T-cell (primary cell): ENCODE results near the gene STARD13. TPM values are rescaled to one million over a fixed set of nuclear protein-coding genes. Genes with fewer than 3 reads are reported as not detected.

Experiments used
- ATAC-seq, 4 experiments: fragments of 200-7000 bp in 3 of 4; fragments of 150-1000 bp in 1 of 4; cut with Tn5 transposase; replicated peaks in 1 of 4; 1 replicate in 3 of 4; 2 replicates in 1 of 4; pipeline ENCODE4 v1.10.0; 2021; ENCODE audit warnings: moderate library complexity in 3 of 4, mild to moderate bottlenecking in 2 of 4, moderate number of reproducible peaks in 1 of 4
- CTCF ChIA-PET, 2 donors: fragments of 300-600 bp; sonication (Branson Sonifier 250); formaldehyde crosslinking; loops; one replicate each; lab custom pipeline; 2022; ENCODE audit warnings: antibody characterized with exemption in 2 of 2; lab: Charles Lee
- POLR2A ChIA-PET, 2 donors: fragments of 300-600 bp; sonication (Branson Sonifier 250); formaldehyde crosslinking; loops; one replicate each; lab custom pipeline; 2022; ENCODE audit warnings: antibody characterized with exemption in 2 of 2; lab: Charles Lee
- DNase-seq, 35 experiments: peaks; one replicate each; pipeline versions ENCODE4 v3.0.0 to v3.0.0-alpha.2; 2013 to 2023
- H3K27ac ChIP-seq: one replicate; pipeline ENCODE4 v1.5.1; 2013; ENCODE audit warnings: low read length
- H3K27me3 ChIP-seq, 2 experiments: replicated peaks in 1 of 2; 1 replicate in 1 of 2; 2 replicates in 1 of 2; pipeline versions ENCODE4 v1.6.1 to v1.7.0; 2013; ENCODE audit warnings: low read length in 1 of 2, mixed read lengths in 1 of 2; ENCODE audit not compliant: control insufficient read depth in 2 of 2, insufficient read depth in 2 of 2; ENCODE audit errors: extremely low read depth in 1 of 2
- H3K36me3 ChIP-seq, 2 donors: 1 replicate in 1 of 2; 2 replicates in 1 of 2; pipeline versions ENCODE4 v1.6.1 to v1.7.0; 2013; ENCODE audit warnings: low read length in 1 of 2; ENCODE audit not compliant: control insufficient read depth in 2 of 2, insufficient read depth in 1 of 2; ENCODE audit errors: extremely low read depth in 1 of 2
- H3K4me1 ChIP-seq, 2 experiments: 1 replicate in 1 of 2; 2 replicates in 1 of 2; pipeline versions ENCODE4 v1.6.1 to v1.7.0; 2013; ENCODE audit warnings: low read length in 2 of 2, mixed read lengths in 1 of 2; ENCODE audit not compliant: insufficient read depth in 2 of 2, control insufficient read depth in 1 of 2; ENCODE audit errors: extremely low read depth in 1 of 2
- H3K4me3 ChIP-seq, 2 donors: 1 replicate in 1 of 2; 2 replicates in 1 of 2; pipeline versions ENCODE4 v1.5.1 to v1.7.0; 2013; ENCODE audit warnings: mild to moderate bottlenecking in 2 of 2, low read length in 1 of 2, moderate library complexity in 1 of 2; ENCODE audit not compliant: control insufficient read depth in 1 of 2; ENCODE audit errors: extremely low read depth in 1 of 2
- H3K9me3 ChIP-seq: 2 replicates; pipeline ENCODE4 v1.7.0; 2013
- H3K27ac Mint-ChIP-seq, 2 donors: one replicate each; pipeline ENCODE4 v1.8.0; 2020 to 2021; ENCODE audit warnings: mild to moderate bottlenecking in 2 of 2, mixed read lengths in 2 of 2
- H3K27me3 Mint-ChIP-seq, 2 donors: one replicate each; pipeline ENCODE4 v1.8.0; 2021 to 2022; ENCODE audit warnings: mixed read lengths in 2 of 2
- H3K36me3 Mint-ChIP-seq: one replicate; pipeline ENCODE4 v1.8.0; 2021; ENCODE audit warnings: mixed read lengths
- H3K4me1 Mint-ChIP-seq, 3 donors: one replicate each; pipeline ENCODE4 v1.8.0; 2020 to 2022; ENCODE audit warnings: mixed read lengths in 3 of 3, mild to moderate bottlenecking in 1 of 3
- H3K4me3 Mint-ChIP-seq, 3 donors: one replicate each; pipeline ENCODE4 v1.8.0; 2020 to 2022; ENCODE audit warnings: mild to moderate bottlenecking in 3 of 3, mixed read lengths in 3 of 3, moderate library complexity in 3 of 3
- H3K9me3 Mint-ChIP-seq, 3 donors: one replicate each; pipeline ENCODE4 v1.8.0; 2020 to 2022; ENCODE audit warnings: mixed read lengths in 3 of 3
- whole genome bisulfite sequencing: methylation state at CpG from one replicate; pipeline ENCODE4 v1.1.5; 2013; ENCODE audit warnings: missing lambda C conversion rate; ENCODE audit not compliant: insufficient coverage; 5-methylcytosine and 5-hydroxymethylcytosine counted together
- total RNA-seq, 35 experiments: library from RNA in 6 of 35; stranded (reverse) in 6 of 35; fragments of 120-200 nt in 1 of 35; gene quantifications; one replicate each; pipeline versions ENCODE4 v1.2.1 to v1.2.4 and lab custom pipeline; 2013 to 2026

STARD13 gene
- total RNA-seq, 5 donors from 2014 or later (not counting 1 experiment from before 2014, with no cell fraction given) = 0.39 to 0.53 (median 0.44) TPM; not detected in 2

DNA sequence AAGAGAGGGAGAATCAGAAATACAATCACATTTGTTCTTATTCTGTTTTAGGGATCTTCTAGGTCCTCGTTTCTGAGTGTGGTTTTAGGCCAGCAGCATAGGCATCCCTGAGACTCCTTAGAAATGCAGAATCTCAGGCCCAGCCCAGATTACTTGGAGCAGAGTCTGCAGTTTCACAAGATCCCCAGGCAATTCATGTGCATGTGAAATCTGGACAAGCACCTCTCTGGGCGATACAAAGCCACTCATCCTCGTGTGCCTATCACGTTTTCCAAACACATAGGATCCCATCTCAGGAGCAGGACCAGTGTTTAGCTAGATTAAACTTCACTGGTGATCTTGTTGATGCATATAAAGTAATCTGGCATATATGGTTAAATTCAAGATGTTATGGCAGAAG is 182.1 kb downstream of the STARD13 start:
- Mint-ChIP-seq H3K4me3 (no peak overlapping the region), H3K4me1 (no peaks in the 10 kb centered on the region), H3K27ac (no peak overlapping the region), H3K27me3 (peaks cover 27 to 50% of the 10 kb centered on the region in 2 donors), H3K36me3 (no peaks in the 10 kb centered on the region), H3K9me3 (peaks cover 0 to 1% (median 0%) of the 10 kb centered on the region in 3 donors)
- peaks cover 0 to 8% of the 10 kb centered on the region in 2 experiments for H3K27me3 ChIP-seq
- ATAC-seq (no peak), DNase-seq (no peak)
- no peaks in the 10 kb centered on the region for H3K4me1 ChIP-seq
- H3K4me3 ChIP-seq = no peak overlapping the region
- 82% methylated on average over 1 of the region's 4 CpGs for whole genome bisulfite sequencing
- CTCF ChIA-PET = no interaction called here
- H3K9me3 ChIP-seq = peaks cover 2% of the 10 kb centered on the region
- H3K36me3 ChIP-seq = no peaks in the 10 kb centered on the region
- no peak overlapping the region for H3K27ac ChIP-seq
- POLR2A ChIA-PET = no interaction called here

DNA sequence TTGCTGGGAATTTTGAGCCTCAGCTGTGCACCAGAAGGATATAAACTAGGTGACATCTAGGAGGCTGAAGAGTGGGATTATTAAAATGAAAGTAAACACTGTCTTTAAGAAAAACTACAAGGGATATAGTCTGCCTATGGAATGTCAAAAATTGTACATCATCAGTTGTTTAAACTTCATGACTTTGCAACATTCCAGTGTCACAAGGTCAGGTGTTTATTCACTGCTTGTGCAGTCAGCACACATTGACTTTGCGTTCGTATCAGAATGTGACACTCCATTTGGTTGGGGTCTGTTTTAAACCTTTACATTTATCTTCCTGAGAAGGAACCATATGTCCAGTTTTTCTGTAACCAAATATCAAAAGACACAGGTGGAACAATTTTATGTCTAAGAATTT is 183.7 kb downstream of the STARD13 start:
- H3K4me3 ChIP-seq = no peak overlapping the region
- Mint-ChIP-seq H3K4me1 (no peaks in the 10 kb centered on the region), H3K4me3 (no peak overlapping the region), H3K9me3 (peaks cover 0 to 4% (median 0%) of the 10 kb centered on the region in 3 donors), H3K27ac (no peak overlapping the region), H3K36me3 (no peaks in the 10 kb centered on the region), H3K27me3 (peaks cover 19 to 37% of the 10 kb centered on the region in 2 donors)
- ATAC-seq (no peak), DNase-seq (no peak)
- ChIA-PET CTCF (no interaction called here), POLR2A (no interaction called here)
- no CpG with 5 or more reads among the region's 2 CpGs for WGBS
- H3K9me3 ChIP-seq = peaks cover 2% of the 10 kb centered on the region
- no peaks in the 10 kb centered on the region for H3K36me3 ChIP-seq
- H3K27ac ChIP-seq = no peak overlapping the region
- no peaks in the 10 kb centered on the region for H3K4me1 ChIP-seq
- H3K27me3 ChIP-seq = peaks cover 0 to 7% of the 10 kb centered on the region in 2 experiments

DNA sequence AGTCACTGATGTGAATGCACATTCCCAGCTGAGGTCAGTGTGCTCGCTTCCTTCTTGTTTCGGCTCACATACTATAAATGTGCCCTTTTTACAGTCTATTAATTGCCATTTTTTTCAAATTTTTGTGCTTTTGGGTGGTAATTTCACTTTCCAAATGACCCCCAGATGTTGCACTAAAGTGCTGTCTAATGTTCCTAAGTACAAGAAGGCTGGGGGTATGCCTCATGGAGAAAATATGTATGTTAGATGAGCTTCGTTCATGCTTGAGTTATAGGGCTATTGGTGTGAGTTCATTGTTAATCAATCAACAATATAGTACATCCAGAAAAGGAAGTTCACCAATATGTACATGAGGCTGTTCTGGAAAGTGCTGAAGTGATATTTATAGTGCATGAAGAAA is 184.7 kb downstream of the STARD13 start:
- Mint-ChIP-seq H3K27me3 (peaks cover 10 to 29% of the 10 kb centered on the region in 2 donors), H3K27ac (no peak overlapping the region), H3K4me1 (no peaks in the 10 kb centered on the region), H3K9me3 (peaks cover 0 to 4% (median 0%) of the 10 kb centered on the region in 3 donors), H3K4me3 (no peak overlapping the region), H3K36me3 (no peaks in the 10 kb centered on the region)
- Histone ChIP-seq H3K4me3 (no peak overlapping the region), H3K27me3 (peaks cover 0 to 5% of the 10 kb centered on the region in 2 experiments), H3K4me1 (no peaks in the 10 kb centered on the region), H3K36me3 (no peaks in the 10 kb centered on the region), H3K9me3 (peaks cover 2% of the 10 kb centered on the region), H3K27ac (no peak overlapping the region)
- WGBS = no CpG with 5 or more reads among the region's 3 CpGs
- no peak for DNase-seq
- CTCF ChIA-PET = no interaction called here
- no peak for ATAC-seq
- POLR2A ChIA-PET = interaction anchor here in 1 of 2 donors (0.6 kb wide), 1 partner anchor 32 kb away, joined by 15 read pairs; no protein-coding TSS in a partner anchor

DNA sequence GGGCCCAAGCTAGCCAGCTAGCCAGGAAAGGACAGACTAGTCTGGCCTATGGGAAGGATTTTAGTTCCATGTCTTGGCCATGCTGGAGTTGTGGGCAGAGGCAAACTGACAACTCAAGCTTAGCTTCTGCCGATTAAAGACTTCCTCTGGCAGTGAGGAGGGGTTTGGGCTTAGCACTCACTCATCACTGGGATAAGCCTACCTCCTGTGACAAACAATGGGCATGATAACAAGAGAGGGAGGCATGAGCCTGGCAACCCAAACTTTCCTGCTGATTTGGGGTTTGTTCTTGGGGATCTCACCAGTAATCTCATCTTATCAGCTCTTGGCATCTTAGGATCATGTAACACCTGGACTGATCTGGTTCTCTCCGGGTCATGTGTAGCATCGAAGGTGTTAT is 185.7 kb downstream of the STARD13 start:
- no CpG with 5 or more reads among the region's 3 CpGs for WGBS
- Histone ChIP-seq H3K9me3 (peaks cover 2% of the 10 kb centered on the region), H3K27ac (no peak overlapping the region), H3K4me1 (no peaks in the 10 kb centered on the region), H3K27me3 (peaks cover 0 to 3% of the 10 kb centered on the region in 2 experiments), H3K36me3 (no peaks in the 10 kb centered on the region), H3K4me3 (no peak overlapping the region)
- DNase-seq = no peak
- Mint-ChIP-seq H3K4me1 (no peaks in the 10 kb centered on the region), H3K27ac (no peak overlapping the region), H3K4me3 (no peak overlapping the region), H3K36me3 (no peaks in the 10 kb centered on the region), H3K9me3 (peaks cover 0 to 4% (median 0%) of the 10 kb centered on the region in 3 donors), H3K27me3 (peaks cover 7 to 26% of the 10 kb centered on the region in 2 donors)
- ATAC-seq = no peak
- CTCF ChIA-PET = no interaction called here
- POLR2A ChIA-PET = no interaction called here

DNA sequence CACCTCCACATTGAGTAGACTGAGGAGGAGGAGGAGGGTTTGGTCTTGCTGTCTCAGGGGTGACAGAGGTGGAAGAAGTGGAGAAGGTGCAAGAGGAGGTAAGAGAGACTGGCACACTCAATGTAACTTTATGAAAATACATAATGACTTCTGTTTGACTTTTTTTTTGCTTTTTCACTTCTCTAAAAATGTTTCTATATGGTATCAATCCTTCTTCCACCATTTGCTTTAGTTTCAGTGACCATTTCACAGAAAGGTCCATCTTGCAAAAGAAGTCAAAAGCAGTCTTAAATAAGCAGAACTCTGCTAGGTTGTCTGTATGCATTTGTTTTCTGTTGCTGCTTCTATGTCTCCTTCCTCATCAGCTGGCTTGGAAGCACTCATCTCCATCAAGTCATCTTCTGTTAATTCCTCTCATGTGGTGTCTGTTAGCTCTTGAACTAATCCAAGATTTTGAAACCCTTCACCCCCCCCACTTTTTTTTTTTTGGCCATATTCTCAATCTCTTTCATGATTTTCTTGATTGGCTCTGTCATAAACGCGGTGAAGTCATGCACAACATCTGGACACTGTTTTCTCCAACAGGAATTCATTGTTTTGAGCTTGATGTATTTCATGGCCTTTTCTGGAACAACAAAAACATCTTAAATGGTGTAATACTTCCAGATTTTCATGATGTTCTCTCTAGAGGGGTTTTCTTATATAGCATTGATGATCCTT is 188.5 kb downstream of the STARD13 start:
- Mint-ChIP-seq H3K4me3 (no peak overlapping the region), H3K27ac (no peak overlapping the region), H3K4me1 (no peaks in the 10 kb centered on the region), H3K9me3 (peaks cover 0 to 4% (median 0%) of the 10 kb centered on the region in 3 donors), H3K27me3 (peaks cover 1 to 14% of the 10 kb centered on the region in 2 donors), H3K36me3 (no peaks in the 10 kb centered on the region)
- CTCF ChIA-PET = no interaction called here
- Histone ChIP-seq H3K27ac (no peak overlapping the region), H3K9me3 (peaks cover 2% of the 10 kb centered on the region), H3K27me3 (peaks cover 0 to 3% of the 10 kb centered on the region in 2 experiments), H3K36me3 (no peaks in the 10 kb centered on the region), H3K4me1 (no peaks in the 10 kb centered on the region), H3K4me3 (no peak overlapping the region)
- DNase-seq (no peak), ATAC-seq (no peak)
- WGBS = 100% methylated on average over 2 of the region's 2 CpGs
- POLR2A ChIA-PET = interaction anchor here in 1 of 2 donors (0.5 kb wide), 1 partner anchor 924 kb away, joined by 3 read pairs; no protein-coding TSS in a partner anchor

DNA sequence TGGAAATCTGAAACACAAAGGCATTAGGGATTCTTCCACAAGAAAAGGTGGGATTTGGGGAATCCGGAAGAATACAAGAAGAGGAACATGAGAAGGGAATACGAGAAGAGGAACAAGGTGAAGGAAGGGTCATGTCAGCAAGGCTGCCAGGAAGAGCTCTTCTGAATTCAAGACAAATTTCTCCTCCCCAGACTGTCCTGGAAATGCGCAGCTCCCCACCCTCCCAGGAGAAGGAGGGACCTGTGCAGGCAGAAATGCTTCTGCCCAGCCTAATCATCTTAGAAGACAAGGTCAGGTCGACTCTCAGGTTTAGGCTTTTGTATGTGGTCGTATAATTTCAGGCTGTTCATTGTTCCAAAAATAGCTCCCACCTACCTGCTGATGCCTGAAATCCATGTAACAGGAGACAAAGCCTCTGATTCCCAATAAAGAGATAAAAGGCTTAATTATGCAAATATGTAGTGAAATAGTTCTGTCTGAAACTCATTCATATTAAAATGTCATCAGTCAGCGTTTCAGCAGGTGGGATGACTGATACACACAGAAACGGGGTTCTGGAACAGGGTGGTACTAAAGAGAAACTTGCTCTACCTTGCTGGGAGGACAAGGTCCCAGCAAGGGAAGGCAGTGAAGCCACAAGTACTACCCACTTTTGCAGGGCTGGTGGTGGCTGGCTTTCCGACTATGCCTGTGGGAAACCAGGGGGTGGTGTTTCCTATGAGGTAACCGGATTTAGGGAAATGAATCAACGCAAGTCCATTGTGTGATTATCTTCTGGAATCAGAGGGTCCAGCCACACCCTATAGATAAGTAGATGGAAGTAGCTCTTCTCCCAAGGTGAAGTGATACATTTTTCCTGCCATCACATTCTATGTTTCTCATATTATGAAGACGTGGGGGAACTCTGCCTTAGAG is 193.2 kb downstream of the STARD13 start:
- Mint-ChIP-seq H3K4me1 (no peaks in the 10 kb centered on the region), H3K4me3 (no peak overlapping the region), H3K36me3 (no peaks in the 10 kb centered on the region), H3K27ac (no peak overlapping the region), H3K9me3 (no peaks in the 10 kb centered on the region), H3K27me3 (peaks cover 7 to 9% of the 10 kb centered on the region in 2 donors)
- WGBS = 89% methylated on average over 3 of the region's 11 CpGs
- ChIA-PET POLR2A (interaction anchor here in 1 of 2 donors (0.6 kb wide), 1 partner anchor 43 kb away, joined by 3 read pairs; no protein-coding TSS in a partner anchor), CTCF (no interaction called here)
- no peaks in the 10 kb centered on the region for H3K27me3 ChIP-seq
- no peak overlapping the region for H3K27ac ChIP-seq
- H3K9me3 ChIP-seq = no peaks in the 10 kb centered on the region
- DNase-seq = no peak
- no peaks in the 10 kb centered on the region for H3K4me1 ChIP-seq
- H3K36me3 ChIP-seq = no peaks in the 10 kb centered on the region
- ATAC-seq = no peak
- H3K4me3 ChIP-seq = no peak overlapping the region
